Naive thymus-derived CD8-positive, alpha-beta T cell (primary cell): ENCODE data around the gene USP46. TPM values are rescaled to one million over a fixed set of nuclear protein-coding genes. Genes with fewer than 3 reads are reported as not detected.

Source experiments
- ATAC-seq, 2 donors: fragments of 150-1000 bp; cut with Tn5 transposase in 1 of 2; sonication (Bioruptor Pico), chemical (Tn5 transposase) in 1 of 2; 1 replicate in 1 of 2; 2 replicates in 1 of 2; pipeline ENCODE4 v1.10.0; 2021; ENCODE audit warnings: mild to moderate bottlenecking in 2 of 2, moderate library complexity in 2 of 2
- POLR2A ChIA-PET: fragments of 350-600 bp; sonication (Branson Sonifier 250); formaldehyde crosslinking; loops from one replicate; lab custom pipeline; 2021; ENCODE audit warnings: antibody characterized with exemption; lab: Charles Lee
- DNase-seq, 10 donors: peaks; one replicate each; pipeline versions ENCODE4 v3.0.0 to v3.0.0-alpha.2; 2020 to 2022
- H3K27ac Mint-ChIP-seq, 10 donors: one replicate each; pipeline ENCODE4 v1.8.0; 2020 to 2022; ENCODE audit warnings: mild to moderate bottlenecking in 10 of 10, mixed read lengths in 10 of 10, moderate library complexity in 4 of 10, inconsistent platforms in 1 of 10
- H3K27me3 Mint-ChIP-seq, 5 donors: one replicate each; pipeline ENCODE4 v1.8.0; 2021 to 2022; ENCODE audit warnings: mixed read lengths in 5 of 5
- H3K36me3 Mint-ChIP-seq, 3 donors: one replicate each; pipeline ENCODE4 v1.8.0; 2020 to 2022; ENCODE audit warnings: mixed read lengths in 3 of 3, mild to moderate bottlenecking in 2 of 3, inconsistent platforms in 1 of 3
- H3K4me1 Mint-ChIP-seq, 4 donors: one replicate each; pipeline ENCODE4 v1.8.0; 2021 to 2022; ENCODE audit warnings: mixed read lengths in 4 of 4
- H3K4me3 Mint-ChIP-seq, 10 donors: one replicate each; pipeline ENCODE4 v1.8.0; 2020 to 2022; ENCODE audit warnings: mild to moderate bottlenecking in 10 of 10, mixed read lengths in 10 of 10, moderate library complexity in 6 of 10, inconsistent platforms in 1 of 10
- H3K9me3 Mint-ChIP-seq, 9 donors: one replicate each; pipeline ENCODE4 v1.8.0; 2020 to 2022; ENCODE audit warnings: mixed read lengths in 9 of 9, mild to moderate bottlenecking in 3 of 9, inconsistent platforms in 1 of 9, moderate library complexity in 1 of 9
- polyA plus RNA-seq, 3 donors: library from polyadenylated mRNA; unstranded; fragments of 300-500 nt; fragmentation: Illumina TruSeq; gene quantifications; one replicate each; pipeline ENCODE4 v1.2.3, GENCODE V29; 2021
- total RNA-seq, 8 experiments: library from RNA in 2 of 8; stranded (reverse) in 2 of 8; gene quantifications; one replicate each; pipeline ENCODE4 v1.2.3 and lab custom pipeline; 2021 to 2026

The USP46 gene
- total and polyA plus RNA-seq, 5 experiments from 2014 or later: 0.24 to 3.9 (median 1.5) TPM; not detected in 1

GRCh38 chr4:52579602-52580272 lies 79.4 kb downstream of the USP46 start:
- Mint-ChIP-seq H3K4me3 (no peak overlapping the region), H3K4me1 (no peaks in the 10 kb centered on the region), H3K27ac (no peak overlapping the region), H3K36me3 (peaks cover 0 to 2% (median 0%) of the 10 kb centered on the region in 3 donors), H3K9me3 (no peaks in the 10 kb centered on the region), H3K27me3 (peaks cover 5 to 28% (median 8%) of the 10 kb centered on the region in 5 donors)
- no peak for DNase-seq
- ATAC-seq: no peak
- POLR2A ChIA-PET: no interaction called here

- no peaks in the 10 kb centered on the region for H3K4me1 Mint-ChIP-seq
- H3K4me3 Mint-ChIP-seq: no peak overlapping the region
- H3K9me3 Mint-ChIP-seq: no peaks in the 10 kb centered on the region
- POLR2A ChIA-PET: no interaction called here
- H3K36me3 Mint-ChIP-seq: peaks cover 0 to 2% (median 0%) of the 10 kb centered on the region in 3 donors
- H3K27me3 Mint-ChIP-seq: peaks cover 5 to 34% (median 10%) of the 10 kb centered on the region in 5 donors
- ATAC-seq (no peak), DNase-seq (no peak)
- H3K27ac Mint-ChIP-seq: no peak overlapping the region
Measured at GRCh38 chr4:52578951-52579350, 80.2 kb downstream of the USP46 start.

GRCh38 chr4:52577624-52577962 lies 81.5 kb downstream of the USP46 start:
- DNase-seq (no peak), ATAC-seq (no peak)
- Mint-ChIP-seq H3K4me1 (no peaks in the 10 kb centered on the region), H3K4me3 (no peak overlapping the region), H3K27me3 (peaks cover 8 to 40% (median 13%) of the 10 kb centered on the region in 5 donors), H3K9me3 (no peaks in the 10 kb centered on the region), H3K27ac (no peak overlapping the region), H3K36me3 (no peaks in the 10 kb centered on the region)
- POLR2A ChIA-PET: no interaction called here

GRCh38 chr4:52576961-52577623 lies 82.0 kb downstream of the USP46 start:
- Mint-ChIP-seq H3K36me3 (no peaks in the 10 kb centered on the region), H3K27me3 (peaks cover 8 to 43% (median 13%) of the 10 kb centered on the region in 5 donors), H3K4me1 (no peaks in the 10 kb centered on the region), H3K9me3 (no peaks in the 10 kb centered on the region), H3K4me3 (no peak overlapping the region), H3K27ac (no peak overlapping the region)
- ATAC-seq: no peak
- no peak for DNase-seq
- POLR2A ChIA-PET: no interaction called here

GRCh38 chr4:52576326-52576725 lies 82.8 kb downstream of the USP46 start:
- DNase-seq (no peak), ATAC-seq (no peak)
- H3K27me3 Mint-ChIP-seq: peaks cover 8 to 43% (median 13%) of the 10 kb centered on the region in 5 donors
- no peak overlapping the region for H3K27ac Mint-ChIP-seq
- POLR2A ChIA-PET: no interaction called here
- H3K36me3 Mint-ChIP-seq: no peaks in the 10 kb centered on the region
- H3K9me3 Mint-ChIP-seq: no peaks in the 10 kb centered on the region
- H3K4me3 Mint-ChIP-seq: no peak overlapping the region
- H3K4me1 Mint-ChIP-seq: no peaks in the 10 kb centered on the region

- Mint-ChIP-seq H3K27me3 (peaks cover 8 to 43% (median 13%) of the 10 kb centered on the region in 5 donors), H3K4me1 (no peaks in the 10 kb centered on the region), H3K36me3 (no peaks in the 10 kb centered on the region), H3K9me3 (no peaks in the 10 kb centered on the region), H3K27ac (no peak overlapping the region), H3K4me3 (no peak overlapping the region)
- no peak for ATAC-seq
- no peak for DNase-seq
- POLR2A ChIA-PET: no interaction called here
Measured at GRCh38 chr4:52575406-52575805, 83.7 kb downstream of the USP46 start.

- Mint-ChIP-seq H3K4me1 (no peaks in the 10 kb centered on the region), H3K9me3 (no peaks in the 10 kb centered on the region), H3K4me3 (no peak overlapping the region), H3K36me3 (no peaks in the 10 kb centered on the region), H3K27ac (no peak overlapping the region), H3K27me3 (peaks cover 10 to 43% (median 15%) of the 10 kb centered on the region in 5 donors)
- DNase-seq (no peak), ATAC-seq (no peak)
- POLR2A ChIA-PET: no interaction called here
Measured at GRCh38 chr4:52574036-52574435, 85.1 kb downstream of the USP46 start.

- no peak overlapping the region for H3K27ac Mint-ChIP-seq
- H3K9me3 Mint-ChIP-seq: no peaks in the 10 kb centered on the region
- POLR2A ChIA-PET: no interaction called here
- H3K4me1 Mint-ChIP-seq: no peaks in the 10 kb centered on the region
- no peaks in the 10 kb centered on the region for H3K36me3 Mint-ChIP-seq
- H3K27me3 Mint-ChIP-seq: peaks cover 10 to 43% (median 15%) of the 10 kb centered on the region in 5 donors
- no peak for DNase-seq
- ATAC-seq: no peak
- H3K4me3 Mint-ChIP-seq: no peak overlapping the region
Measured at GRCh38 chr4:52573551-52573950, 85.5 kb downstream of the USP46 start.

- POLR2A ChIA-PET: no interaction called here
- peaks cover 10 to 43% (median 15%) of the 10 kb centered on the region in 5 donors for H3K27me3 Mint-ChIP-seq
- H3K9me3 Mint-ChIP-seq: no peaks in the 10 kb centered on the region
- ATAC-seq: no peak
- no peaks in the 10 kb centered on the region for H3K4me1 Mint-ChIP-seq
- H3K36me3 Mint-ChIP-seq: no peaks in the 10 kb centered on the region
- H3K27ac Mint-ChIP-seq: no peak overlapping the region
- DNase-seq: no peak
- H3K4me3 Mint-ChIP-seq: no peak overlapping the region
Measured at GRCh38 chr4:52572936-52573485, 86.1 kb downstream of the USP46 start.

- Mint-ChIP-seq H3K9me3 (no peaks in the 10 kb centered on the region), H3K36me3 (no peaks in the 10 kb centered on the region), H3K27me3 (peaks cover 6 to 24% (median 9%) of the 10 kb centered on the region in 5 donors), H3K4me3 (no peak overlapping the region), H3K27ac (no peak overlapping the region), H3K4me1 (peaks cover 0 to 2% (median 0%) of the 10 kb centered on the region in 4 donors)
- DNase-seq: no peak
- ATAC-seq: no peak
- POLR2A ChIA-PET: no interaction called here
Measured at GRCh38 chr4:52568351-52568750, 90.8 kb downstream of the USP46 start.

- H3K9me3 Mint-ChIP-seq: peaks cover 0 to 2% (median 0%) of the 10 kb centered on the region in 9 donors
- DNase-seq: no peak
- H3K27ac Mint-ChIP-seq: no peak overlapping the region
- H3K27me3 Mint-ChIP-seq: peaks cover 7 to 29% (median 10%) of the 10 kb centered on the region in 5 donors
- H3K4me1 Mint-ChIP-seq: peaks cover 0 to 2% (median 0%) of the 10 kb centered on the region in 4 donors
- POLR2A ChIA-PET: no interaction called here
- H3K4me3 Mint-ChIP-seq: no peak overlapping the region
- no peak for ATAC-seq
- H3K36me3 Mint-ChIP-seq: no peaks in the 10 kb centered on the region
Measured at GRCh38 chr4:52566136-52567031, 92.7 kb downstream of the USP46 start.

- Mint-ChIP-seq H3K4me1 (no peaks in the 10 kb centered on the region), H3K27me3 (peaks cover 10 to 38% (median 33%) of the 10 kb centered on the region in 5 donors), H3K27ac (no peak overlapping the region), H3K4me3 (no peak overlapping the region), H3K36me3 (peaks cover 0 to 2% (median 0%) of the 10 kb centered on the region in 3 donors), H3K9me3 (peaks cover 0 to 8% (median 0%) of the 10 kb centered on the region in 9 donors)
- DNase-seq: no peak
- POLR2A ChIA-PET: no interaction called here
- ATAC-seq: no peak
Measured at GRCh38 chr4:52560844-52561280, 98.2 kb downstream of the USP46 start.
